ENCODE measurements around the gene LTBP3.

DNA sequence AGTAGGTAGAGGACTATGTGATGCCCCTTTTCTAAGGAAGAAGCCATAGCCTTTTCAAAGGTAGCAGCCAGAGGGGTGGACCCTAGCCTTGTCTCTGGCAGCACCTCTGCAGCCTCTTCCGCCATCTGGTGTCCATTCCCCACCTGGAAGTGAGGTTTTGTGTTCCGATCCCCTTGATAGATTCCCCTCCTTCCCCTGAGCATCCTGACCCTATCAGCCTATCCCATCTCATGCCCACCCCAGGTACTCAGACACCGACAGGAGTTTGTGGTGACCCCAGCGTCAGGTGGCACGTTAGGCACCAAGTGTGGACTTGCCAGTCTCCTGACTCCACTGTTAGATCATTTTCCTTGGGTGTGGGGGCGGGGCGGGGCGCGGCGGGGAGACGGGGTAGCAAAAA, 13.8 kb upstream of the LTBP3 start:
- TF ChIP-seq POLR2AphosphoS5 (IDR thresholded peaks at IDR 0.05; ENCODE audit: low read depth, low read length) (no peak), POLR2A (IDR thresholded peaks at IDR 0.05; ENCODE audit: low read depth, low read length) (no peak)

Data from GM12892 (cell line).